Esophagus (tissue), 2 donors: ENCODE measurements around the gene ZNF280A. TPM values are rescaled to one million over a fixed set of nuclear protein-coding genes. Genes with fewer than 3 reads are reported as not detected.

Experiments
- H3K27ac ChIP-seq, 2 donors: one replicate each; pipeline ENCODE4 v1.5.1; 2013; ENCODE audit warnings: low read depth in 2 of 2, mild to moderate bottlenecking in 2 of 2, inconsistent platforms in 1 of 2, low read length in 1 of 2, moderate library complexity in 1 of 2
- H3K27me3 ChIP-seq, 2 donors: one replicate each; pipeline ENCODE4 v1.6.1; 2013; ENCODE audit warnings: low read length in 2 of 2, control low read depth in 1 of 2, mild to moderate bottlenecking in 1 of 2; ENCODE audit not compliant: insufficient read depth in 2 of 2, control insufficient read depth in 1 of 2
- H3K36me3 ChIP-seq, 2 donors: one replicate each; pipeline ENCODE4 v1.6.1; 2013; ENCODE audit warnings: low read length in 1 of 2; ENCODE audit not compliant: control insufficient read depth in 2 of 2, insufficient read depth in 2 of 2
- H3K4me1 ChIP-seq, 2 donors: one replicate each; pipeline ENCODE4 v1.6.1; 2013; ENCODE audit warnings: low read length in 1 of 2; ENCODE audit not compliant: control insufficient read depth in 2 of 2, insufficient read depth in 2 of 2
- H3K4me3 ChIP-seq, 2 donors: one replicate each; pipeline ENCODE4 v1.5.1; 2013; ENCODE audit warnings: low read length in 2 of 2, mild to moderate bottlenecking in 2 of 2, low read depth in 1 of 2, moderate library complexity in 1 of 2
- H3K9me3 ChIP-seq, 2 donors: one replicate each; pipeline ENCODE4 v1.6.1; 2013; ENCODE audit warnings: mild to moderate bottlenecking in 2 of 2, low read depth in 1 of 2, low read length in 1 of 2, moderate library complexity in 1 of 2; ENCODE audit not compliant: control insufficient read depth in 2 of 2, insufficient read depth in 1 of 2
- WGBS, 2 donors: extraction: QIAGEN DNeasy Blood & Tissue Kit; methylation state at CpG; one replicate each; pipeline ENCODE4 v1.1.7; 2013; 5-methylcytosine and 5-hydroxymethylcytosine counted together
- polyA plus RNA-seq, 2 donors: library from polyadenylated mRNA; stranded (reverse); fragments of 200-250 nt; gene quantifications; one replicate each; pipeline ENCODE4 v1.2.3, GENCODE V29; 2013
- donor health status: healthy with polysubstance abuse.
- donor health status: Bipolar disorder and iron deficiency.

Gene ZNF280A
- not detected for polyA plus RNA-seq

- no peaks in the 10 kb centered on the region for H3K9me3 ChIP-seq
- no peaks in the 10 kb centered on the region for H3K27me3 ChIP-seq
- WGBS, 2 donors: 64 to 71% methylated on average over 12 of the region's 12 CpGs
Observed at GRCh38 chr22:22520020-22520656, at the start of gene ZNF280A. TSS of gene ZNF280A (minus strand) at chr22:22520270. CDS start at chr22:22515630, 4,640 bp downstream.

GRCh38 chr22:22569218-22569617 is 49.1 kb upstream of the ZNF280A start:
- WGBS, 2 donors: 76 to 77% methylated on average over 5 of the region's 5 CpGs
- H3K9me3 ChIP-seq: no peaks in the 10 kb centered on the region
- no peaks in the 10 kb centered on the region for H3K36me3 ChIP-seq
- no peaks in the 10 kb centered on the region for H3K27me3 ChIP-seq
- no peak overlapping the region for H3K27ac ChIP-seq
- no peaks in the 10 kb centered on the region for H3K4me1 ChIP-seq
- H3K4me3 ChIP-seq: no peak overlapping the region

More at GRCh38 chr22:22520020-22520656, at the start of gene ZNF280A:
- Histone ChIP-seq H3K27ac (no peak within 1 kb of the TSS), H3K4me3 (no peak within 1 kb of the TSS), H3K4me1 (no peaks in the 10 kb centered on the region), H3K36me3 (no peaks in the 10 kb centered on the region)

- WGBS, 2 donors: 78 to 80% methylated on average over 2 of the region's 2 CpGs
- Histone ChIP-seq H3K4me1 (no peaks in the 10 kb centered on the region), H3K27ac (no peak overlapping the region), H3K27me3 (no peaks in the 10 kb centered on the region), H3K36me3 (no peaks in the 10 kb centered on the region), H3K9me3 (no peaks in the 10 kb centered on the region), H3K4me3 (no peak overlapping the region)
Observed at GRCh38 chr22:22565981-22566380, 45.9 kb upstream of the ZNF280A start.

- no peak within 1 kb of the TSS for H3K4me3 ChIP-seq
- WGBS, 2 donors: 61 to 64% methylated on average over 32 of the region's 32 CpGs
- no peaks in the 10 kb centered on the region for H3K9me3 ChIP-seq
- H3K27ac ChIP-seq: no peak within 1 kb of the TSS
- no peaks in the 10 kb centered on the region for H3K4me1 ChIP-seq
- H3K27me3 ChIP-seq: peaks cover 0 to 2% of the 10 kb centered on the region in 2 donors
- no peaks in the 10 kb centered on the region for H3K36me3 ChIP-seq
Observed at GRCh38 chr22:22558972-22559603, 39.0 kb upstream of the ZNF280A start, which contains the start of gene PRAME. TSS of gene PRAME (minus strand) at chr22:22559265. CDS start at chr22:22556832, 2,433 bp downstream.

- no peak overlapping the region for H3K27ac ChIP-seq
- no peak overlapping the region for H3K4me3 ChIP-seq
- H3K9me3 ChIP-seq: no peaks in the 10 kb centered on the region
- peaks cover 0 to 2% of the 10 kb centered on the region in 2 donors for H3K27me3 ChIP-seq
- 86 to 88% methylated on average over 21 to 25 of the region's 25 CpGs for WGBS, 2 donors
- no peaks in the 10 kb centered on the region for H3K4me1 ChIP-seq
- H3K36me3 ChIP-seq: no peaks in the 10 kb centered on the region
Observed at GRCh38 chr22:22558071-22558971, 38.3 kb upstream of the ZNF280A start.

GRCh38 chr22:22556995-22557925 is 37.2 kb upstream of the ZNF280A start:
- WGBS, 2 donors: 89 to 93% methylated on average over 38 of the region's 38 CpGs
- H3K4me3 ChIP-seq: no peak overlapping the region
- no peaks in the 10 kb centered on the region for H3K9me3 ChIP-seq
- H3K36me3 ChIP-seq: no peaks in the 10 kb centered on the region
- H3K4me1 ChIP-seq: no peaks in the 10 kb centered on the region
- no peak overlapping the region for H3K27ac ChIP-seq
- H3K27me3 ChIP-seq: peaks cover 0 to 2% of the 10 kb centered on the region in 2 donors

- Histone ChIP-seq H3K9me3 (no peaks in the 10 kb centered on the region), H3K27ac (no peak overlapping the region), H3K27me3 (peaks cover 0 to 2% of the 10 kb centered on the region in 2 donors), H3K36me3 (no peaks in the 10 kb centered on the region), H3K4me3 (no peak overlapping the region), H3K4me1 (no peaks in the 10 kb centered on the region)
- 91% methylated on average over 14 of the region's 14 CpGs for WGBS, 2 donors
Observed at GRCh38 chr22:22556578-22556977, 36.5 kb upstream of the ZNF280A start.

- H3K27me3 ChIP-seq: peaks cover 0 to 2% of the 10 kb centered on the region in 2 donors
- H3K4me3 ChIP-seq: no peak overlapping the region
- no peaks in the 10 kb centered on the region for H3K36me3 ChIP-seq
- 89 to 92% methylated on average over 9 of the region's 9 CpGs for WGBS, 2 donors
- H3K4me1 ChIP-seq: no peaks in the 10 kb centered on the region
- no peaks in the 10 kb centered on the region for H3K9me3 ChIP-seq
- no peak overlapping the region for H3K27ac ChIP-seq
Observed at GRCh38 chr22:22555596-22555995, 35.5 kb upstream of the ZNF280A start.
